ENCODE results near the gene MFNG. TPM values are rescaled to one million over a fixed set of nuclear protein-coding genes. Genes with fewer than 3 reads are reported as not detected.

The MFNG gene
- total RNA-seq, 1 donor from 2014 or later: 3.2 TPM

DNA sequence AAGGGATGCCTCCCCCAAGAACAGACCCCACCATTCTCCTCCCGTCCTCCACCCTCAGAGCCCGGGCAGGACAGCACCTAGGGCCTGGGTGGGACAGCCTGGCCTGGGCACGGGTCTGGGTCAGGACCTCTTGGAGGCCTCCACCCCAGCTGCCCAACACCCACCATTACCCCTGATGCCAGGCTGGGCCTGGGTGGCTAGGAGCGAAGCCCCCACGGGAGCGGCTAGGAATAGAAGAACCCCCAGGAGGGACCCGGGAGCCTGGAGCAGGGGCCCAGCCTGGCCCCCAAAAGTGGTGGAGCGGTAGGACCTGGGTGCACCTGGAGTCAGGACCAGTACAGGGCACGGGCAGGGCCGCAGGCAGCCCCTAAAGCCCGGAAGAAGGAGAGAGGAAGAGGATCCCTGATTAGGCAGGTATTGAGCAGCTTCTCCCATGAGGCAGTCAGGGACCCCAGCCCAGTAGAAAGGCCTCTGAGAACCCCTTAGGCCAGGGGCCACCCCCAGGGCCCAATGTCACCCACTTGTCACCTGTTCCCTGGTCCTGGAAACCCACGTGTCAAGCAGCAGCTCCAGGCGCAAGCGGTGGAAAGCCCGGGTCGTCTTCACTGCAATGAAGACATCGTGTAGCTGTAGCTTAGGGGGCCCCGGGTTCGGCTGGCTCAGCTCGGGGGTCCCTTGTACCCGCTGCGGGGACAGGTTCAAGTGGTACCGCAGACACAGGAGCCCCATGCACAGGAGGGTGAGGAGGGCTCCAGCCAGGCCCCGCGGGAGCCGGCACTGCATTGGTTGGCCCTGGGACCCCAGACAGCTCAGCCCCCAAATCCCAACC is 575 bp downstream of the MFNG start:
- DNase-seq (ENCODE audit: low spot score, unreplicated experiment): no peak
- Mint-ChIP-seq H3K9me3 (ENCODE audit: low read depth) (no peaks in the 10 kb centered on the region), H3K27ac (no peak overlapping the region), H3K4me3 (ENCODE audit: low read depth) (no peak overlapping the region), H3K4me1 (ENCODE audit: low read depth) (peaks cover 28% of the 10 kb centered on the region), H3K27me3 (peaks cover 7% of the 10 kb centered on the region), H3K36me3 (ENCODE audit: insufficient read depth) (peaks cover 7% of the 10 kb centered on the region)
- TF ChIP-seq, protein P1, sequence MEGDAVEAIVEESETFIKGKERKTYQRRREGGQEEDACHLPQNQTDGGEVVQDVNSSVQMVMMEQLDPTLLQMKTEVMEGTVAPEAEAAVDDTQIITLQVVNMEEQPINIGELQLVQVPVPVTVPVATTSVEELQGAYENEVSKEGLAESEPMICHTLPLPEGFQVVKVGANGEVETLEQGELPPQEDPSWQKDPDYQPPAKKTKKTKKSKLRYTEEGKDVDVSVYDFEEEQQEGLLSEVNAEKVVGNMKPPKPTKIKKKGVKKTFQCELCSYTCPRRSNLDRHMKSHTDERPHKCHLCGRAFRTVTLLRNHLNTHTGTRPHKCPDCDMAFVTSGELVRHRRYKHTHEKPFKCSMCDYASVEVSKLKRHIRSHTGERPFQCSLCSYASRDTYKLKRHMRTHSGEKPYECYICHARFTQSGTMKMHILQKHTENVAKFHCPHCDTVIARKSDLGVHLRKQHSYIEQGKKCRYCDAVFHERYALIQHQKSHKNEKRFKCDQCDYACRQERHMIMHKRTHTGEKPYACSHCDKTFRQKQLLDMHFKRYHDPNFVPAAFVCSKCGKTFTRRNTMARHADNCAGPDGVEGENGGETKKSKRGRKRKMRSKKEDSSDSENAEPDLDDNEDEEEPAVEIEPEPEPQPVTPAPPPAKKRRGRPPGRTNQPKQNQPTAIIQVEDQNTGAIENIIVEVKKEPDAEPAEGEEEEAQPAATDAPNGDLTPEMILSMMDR (IDR thresholded peaks at IDR 0.05; ENCODE audit: unreplicated experiment): no peak

DNA sequence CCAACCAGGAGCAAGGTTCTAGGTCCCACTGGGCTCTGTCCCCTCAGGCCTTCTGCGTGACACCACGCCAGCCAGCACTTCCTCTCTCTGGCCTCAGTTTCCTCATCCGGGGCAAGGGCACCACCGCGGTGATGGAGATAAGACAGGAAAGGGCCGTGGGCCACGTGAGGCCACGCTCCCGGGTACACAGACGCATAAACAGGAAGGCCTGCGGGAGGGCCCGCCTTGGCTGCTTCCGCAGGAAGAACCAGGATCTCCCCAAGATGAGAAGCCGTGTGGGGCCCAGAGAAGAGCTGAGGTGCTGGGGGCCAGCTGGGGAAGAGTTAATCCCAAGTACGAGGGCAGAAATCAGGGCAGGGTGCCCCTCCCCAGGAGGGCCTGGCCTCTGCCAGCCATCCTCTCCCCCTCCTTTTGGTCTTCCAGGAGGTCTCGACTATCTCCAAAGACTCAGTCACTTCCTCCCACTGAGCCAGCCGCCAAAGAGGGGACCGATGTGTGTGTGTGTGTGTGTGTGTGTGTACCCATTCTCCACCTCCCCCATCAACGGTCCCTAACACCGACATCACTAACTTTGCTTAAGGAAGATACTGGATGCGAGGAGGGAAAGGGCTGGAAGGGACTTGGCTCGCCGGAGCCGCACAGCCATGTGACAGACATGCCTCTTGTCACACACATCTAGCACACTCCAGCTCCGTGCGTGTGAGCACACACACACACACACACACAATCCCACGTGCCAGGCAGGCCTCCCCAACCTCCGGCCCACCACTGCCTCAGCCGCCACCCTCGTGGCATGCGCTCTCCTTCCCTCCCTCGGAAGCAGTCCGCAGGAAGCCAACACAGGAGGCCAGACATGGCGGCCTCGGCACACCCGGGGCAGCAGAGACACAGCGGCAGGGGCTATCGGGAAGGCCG is 1.4 kb downstream of the MFNG start:
- DNase-seq (ENCODE audit: low spot score, unreplicated experiment): no peak
- TF ChIP-seq, protein P1 (IDR thresholded peaks at IDR 0.05; ENCODE audit: unreplicated experiment): no peak
- H3K27me3 Mint-ChIP-seq: peaks cover 7% of the 10 kb centered on the region
- H3K4me1 Mint-ChIP-seq (ENCODE audit: low read depth): peaks cover 28% of the 10 kb centered on the region
- H3K9me3 Mint-ChIP-seq (ENCODE audit: low read depth): no peaks in the 10 kb centered on the region
- H3K27ac Mint-ChIP-seq: no peak overlapping the region
- no peaks in the 10 kb centered on the region for H3K36me3 Mint-ChIP-seq (ENCODE audit: insufficient read depth)
- no peak overlapping the region for H3K4me3 Mint-ChIP-seq (ENCODE audit: low read depth)

DNA sequence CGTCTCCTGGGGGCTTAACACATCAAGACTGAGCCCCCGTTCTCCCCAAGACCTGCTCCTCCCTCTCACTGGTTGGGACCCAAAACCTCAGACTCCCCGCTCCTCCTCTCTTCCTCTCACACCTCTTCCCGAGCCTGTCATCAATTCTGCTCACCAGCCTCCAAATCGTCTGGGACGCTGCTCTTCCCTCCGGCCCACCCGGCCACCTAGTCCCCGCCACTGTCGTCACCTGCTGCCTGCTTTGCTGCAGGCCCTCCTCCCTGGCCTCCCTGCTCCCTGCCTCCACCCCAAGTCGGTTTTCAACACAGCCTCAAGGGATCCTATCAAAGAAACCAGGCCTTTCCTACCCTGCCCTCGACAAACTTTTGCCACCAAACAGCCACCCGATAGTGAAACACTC is 3.1 kb downstream of the MFNG start:
- H3K4me1 Mint-ChIP-seq (ENCODE audit: low read depth): peaks cover 19% of the 10 kb centered on the region
- H3K27ac Mint-ChIP-seq: no peak overlapping the region
- no peaks in the 10 kb centered on the region for H3K36me3 Mint-ChIP-seq (ENCODE audit: insufficient read depth)
- H3K9me3 Mint-ChIP-seq (ENCODE audit: low read depth): no peaks in the 10 kb centered on the region
- TF ChIP-seq, protein P1 (IDR thresholded peaks at IDR 0.05; ENCODE audit: unreplicated experiment): no peak
- H3K4me3 Mint-ChIP-seq (ENCODE audit: low read depth): no peak overlapping the region
- DNase-seq (ENCODE audit: low spot score, unreplicated experiment): no peak
- peaks cover 7% of the 10 kb centered on the region for H3K27me3 Mint-ChIP-seq

DNA sequence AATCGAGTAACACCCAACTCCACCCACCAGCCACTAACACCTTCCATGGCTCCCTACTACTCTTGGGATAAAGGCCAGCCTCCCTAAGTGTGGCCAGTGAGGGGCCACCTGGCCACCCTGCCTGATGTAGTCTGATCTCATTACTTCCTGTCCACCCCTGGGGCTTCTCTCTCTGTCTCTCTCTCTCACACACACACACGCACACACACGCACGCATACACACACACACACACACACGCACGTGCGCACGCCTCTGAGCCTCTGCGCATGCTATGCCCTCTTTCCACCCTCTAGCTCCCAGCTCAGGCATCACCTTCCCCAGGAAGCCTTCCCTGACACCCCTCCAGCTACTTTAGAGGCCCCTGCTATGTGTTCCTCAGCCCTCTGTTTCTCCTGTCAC is 3.9 kb downstream of the MFNG start:
- DNase-seq (ENCODE audit: low spot score, unreplicated experiment): no peak
- H3K4me3 Mint-ChIP-seq (ENCODE audit: low read depth): no peak overlapping the region
- TF ChIP-seq, protein P1 (IDR thresholded peaks at IDR 0.05; ENCODE audit: unreplicated experiment): no peak
- H3K36me3 Mint-ChIP-seq (ENCODE audit: insufficient read depth): no peaks in the 10 kb centered on the region
- H3K27ac Mint-ChIP-seq: peak overlapping the region; percentile 44
- no peaks in the 10 kb centered on the region for H3K9me3 Mint-ChIP-seq (ENCODE audit: low read depth)
- peaks cover 7% of the 10 kb centered on the region for H3K27me3 Mint-ChIP-seq
- peaks cover 16% of the 10 kb centered on the region for H3K4me1 Mint-ChIP-seq (ENCODE audit: low read depth)

DNA sequence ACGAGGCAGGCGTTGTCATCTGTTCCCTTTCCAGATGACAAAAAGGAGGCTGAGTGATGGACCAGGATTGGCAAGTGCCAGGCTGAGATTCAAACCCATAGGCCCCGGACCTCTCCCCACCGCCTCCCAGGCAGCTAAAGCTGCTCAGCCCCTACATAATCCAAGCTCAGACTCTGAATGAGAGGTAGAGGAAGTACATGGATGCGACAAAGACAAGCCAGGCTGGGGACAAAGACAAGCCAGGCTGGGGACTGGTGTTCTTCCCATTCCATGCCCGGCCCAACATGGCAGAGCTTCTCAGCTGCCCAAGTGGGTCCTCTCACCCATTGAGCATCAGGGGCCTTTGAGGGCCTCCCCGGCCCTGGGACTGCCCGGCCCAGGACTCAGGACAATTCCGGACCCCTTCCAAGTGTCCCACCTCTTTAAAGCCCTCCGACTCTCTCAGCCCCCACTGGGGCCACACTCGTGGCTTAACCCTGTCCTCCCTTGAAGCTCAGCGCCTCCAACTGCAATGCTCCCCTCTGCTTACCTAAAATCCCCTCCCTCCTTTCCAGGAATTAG is 4.8 kb downstream of the MFNG start:
- no peaks in the 10 kb centered on the region for H3K36me3 Mint-ChIP-seq (ENCODE audit: insufficient read depth)
- no peaks in the 10 kb centered on the region for H3K9me3 Mint-ChIP-seq (ENCODE audit: low read depth)
- no peak for DNase-seq (ENCODE audit: low spot score, unreplicated experiment)
- TF ChIP-seq, protein P1 (IDR thresholded peaks at IDR 0.05; ENCODE audit: unreplicated experiment): no peak
- no peak overlapping the region for H3K4me3 Mint-ChIP-seq (ENCODE audit: low read depth)
- no peak overlapping the region for H3K27ac Mint-ChIP-seq
- H3K4me1 Mint-ChIP-seq (ENCODE audit: low read depth): peaks cover 8% of the 10 kb centered on the region
- peaks cover 7% of the 10 kb centered on the region for H3K27me3 Mint-ChIP-seq
